ENCODE data around the gene LHX3. TPM values are rescaled to one million over a fixed set of nuclear protein-coding genes. Genes with fewer than 3 reads are reported as not detected.

LHX3 gene
- total RNA-seq, 1 experiment from 2014 or later = not detected

DNA sequence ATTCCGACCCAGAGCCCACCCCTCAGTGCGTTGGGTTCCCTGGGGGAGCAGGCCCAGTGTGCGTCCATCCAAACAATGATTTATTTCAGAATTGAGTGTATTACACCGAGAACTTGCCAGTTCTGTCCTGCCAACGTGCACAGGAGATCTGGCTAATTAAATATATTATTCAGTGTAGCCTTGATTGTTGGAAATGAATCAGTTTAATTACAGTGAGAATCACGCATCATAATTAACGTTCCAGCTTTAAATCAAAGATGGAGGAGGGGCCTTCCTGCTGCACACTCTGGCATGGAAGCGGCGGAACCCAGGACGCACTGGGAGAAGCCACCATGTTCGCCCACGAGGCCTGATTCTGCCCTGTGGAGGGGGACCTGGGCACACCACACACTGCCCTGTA is 55.6 kb downstream of the LHX3 start:
- no peak overlapping the region for H3K4me3 Mint-ChIP-seq
- Histone ChIP-seq H3K18ac (ENCODE audit: insufficient read length, low read depth, low read length) (no peak overlapping the region), H2BK120ac (ENCODE audit: low read depth, low read length, poor library complexity, severe bottlenecking) (no peak overlapping the region), H2BK15ac (ENCODE audit: low read depth, low read length) (no peak overlapping the region), H3K23ac (ENCODE audit: insufficient read length, low read depth, low read length) (no peak overlapping the region), H3K4ac (ENCODE audit: low read depth, low read length) (no peak overlapping the region), H3K23me2 (ENCODE audit: insufficient read length, low read depth, low read length, poor library complexity, severe bottlenecking) (no peaks in the 10 kb centered on the region), H3K27me3 (ENCODE audit: insufficient read depth, low read length) (no peaks in the 10 kb centered on the region), H3K79me1 (ENCODE audit: insufficient read depth, low read depth, low read length, poor library complexity, severe bottlenecking) (no peaks in the 10 kb centered on the region), H2BK5ac (ENCODE audit: insufficient read length, low read length) (no peak overlapping the region), H2AK5ac (ENCODE audit: insufficient read length, low read length) (no peak overlapping the region), H4K91ac (ENCODE audit: insufficient read length, low read depth, low read length) (no peak overlapping the region), H2BK20ac (ENCODE audit: low read depth, low read length, poor library complexity, severe bottlenecking) (no peak overlapping the region), H3K27ac (ENCODE audit: insufficient read length, low read depth, low read length) (no peak overlapping the region), H3K56ac (ENCODE audit: insufficient read length, low read depth, low read length) (no peak overlapping the region), H3K9me3 (ENCODE audit: control insufficient read depth, low read depth, low read length) (no peaks in the 10 kb centered on the region), H4K5ac (ENCODE audit: insufficient read length, low read depth, low read length) (no peak overlapping the region), H3T11ph (ENCODE audit: low read length) (no peak overlapping the region), H3K4me2 (ENCODE audit: insufficient read depth, insufficient read length, low read length) (no peak overlapping the region), H3K4me1 (ENCODE audit: insufficient read depth, low read length) (no peaks in the 10 kb centered on the region; the same call in 1 of the 2 replicates), H2BK12ac (ENCODE audit: insufficient read length, low read depth, low read length) (no peak overlapping the region), H4K20me1 (ENCODE audit: control insufficient read depth, insufficient read depth, insufficient read length) (no peaks in the 10 kb centered on the region), H4K8ac (replicated peaks; ENCODE audit: insufficient read length, low read depth, low read length) (no peak overlapping the region), H3K9ac (ENCODE audit: extremely low read depth, insufficient read length, low read length) (no peak overlapping the region), H3K14ac (ENCODE audit: insufficient read depth, low read length) (no peak overlapping the region), H2AFZ (ENCODE audit: low read length) (no peak overlapping the region), H3K79me2 (ENCODE audit: insufficient read depth, low read length) (no peaks in the 10 kb centered on the region)
- no peaks in the 10 kb centered on the region; a peak in 1 of 7 replicates for H3K36me3 Mint-ChIP-seq (ENCODE audit: insufficient read depth in 1 of 3, low read depth in 3 of 3)
- no peak for DNase-seq
- TF ChIP-seq, protein P1, sequence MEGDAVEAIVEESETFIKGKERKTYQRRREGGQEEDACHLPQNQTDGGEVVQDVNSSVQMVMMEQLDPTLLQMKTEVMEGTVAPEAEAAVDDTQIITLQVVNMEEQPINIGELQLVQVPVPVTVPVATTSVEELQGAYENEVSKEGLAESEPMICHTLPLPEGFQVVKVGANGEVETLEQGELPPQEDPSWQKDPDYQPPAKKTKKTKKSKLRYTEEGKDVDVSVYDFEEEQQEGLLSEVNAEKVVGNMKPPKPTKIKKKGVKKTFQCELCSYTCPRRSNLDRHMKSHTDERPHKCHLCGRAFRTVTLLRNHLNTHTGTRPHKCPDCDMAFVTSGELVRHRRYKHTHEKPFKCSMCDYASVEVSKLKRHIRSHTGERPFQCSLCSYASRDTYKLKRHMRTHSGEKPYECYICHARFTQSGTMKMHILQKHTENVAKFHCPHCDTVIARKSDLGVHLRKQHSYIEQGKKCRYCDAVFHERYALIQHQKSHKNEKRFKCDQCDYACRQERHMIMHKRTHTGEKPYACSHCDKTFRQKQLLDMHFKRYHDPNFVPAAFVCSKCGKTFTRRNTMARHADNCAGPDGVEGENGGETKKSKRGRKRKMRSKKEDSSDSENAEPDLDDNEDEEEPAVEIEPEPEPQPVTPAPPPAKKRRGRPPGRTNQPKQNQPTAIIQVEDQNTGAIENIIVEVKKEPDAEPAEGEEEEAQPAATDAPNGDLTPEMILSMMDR (conservative IDR thresholded peaks at IDR 0.05) = no peak
- WGBS (ENCODE audit: extremely low coverage, insufficient read length, low lambda C conversion rate) = no CpG with 5 or more reads among the region's 12 CpGs
- peaks cover 5 to 16% of the 10 kb centered on the region in 2 experiments for H3K4me1 Mint-ChIP-seq
- H3K27me3 Mint-ChIP-seq (ENCODE audit: low read depth) = peaks cover 15% of the 10 kb centered on the region
- no peak overlapping the region for H3K27ac Mint-ChIP-seq
- H3K9me3 Mint-ChIP-seq = no peaks in the 10 kb centered on the region

Measured in H9 (cell line).